UCSD-AML1 (cell line): ENCODE results near the gene EFCC1.

ENCODE experiments used
- DNase-seq: peaks from one replicate; lab custom pipeline; 2025; ENCODE audit not compliant: unreplicated experiment; lab: John Stamatoyannopoulos, UW

The EFCC1 gene

GRCh38 chr3:129014148-129014547 lies 13.0 kb downstream of the EFCC1 start:
- DNase-seq: no peak

DNA sequence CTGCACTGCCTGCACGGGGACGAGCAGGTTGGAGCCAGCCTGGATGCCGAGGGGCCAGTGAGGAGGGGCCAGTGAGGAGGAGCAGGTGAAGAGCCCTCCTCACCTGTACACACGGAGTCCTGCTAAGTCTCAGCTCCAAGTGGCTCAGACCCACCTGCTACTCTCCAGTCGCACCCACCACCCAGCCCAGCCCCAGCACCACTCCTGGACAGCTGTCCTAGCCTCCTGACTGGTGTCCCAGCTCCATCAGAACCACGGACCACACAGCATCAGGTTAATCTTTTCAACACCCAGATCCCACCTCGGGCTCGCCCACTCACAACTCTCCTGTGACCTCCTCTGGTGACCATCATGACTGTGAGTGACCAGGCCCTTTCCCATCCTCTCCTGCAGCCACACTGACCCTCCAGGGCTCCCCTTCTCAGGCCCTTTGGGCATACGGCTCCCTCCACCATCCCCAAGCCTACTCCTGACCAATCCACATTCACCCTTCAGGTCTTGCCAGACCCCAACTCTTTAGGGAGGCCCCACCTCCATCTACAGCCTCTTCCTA lies 13.8 kb downstream of the EFCC1 start:
- no peak for DNase-seq

DNA sequence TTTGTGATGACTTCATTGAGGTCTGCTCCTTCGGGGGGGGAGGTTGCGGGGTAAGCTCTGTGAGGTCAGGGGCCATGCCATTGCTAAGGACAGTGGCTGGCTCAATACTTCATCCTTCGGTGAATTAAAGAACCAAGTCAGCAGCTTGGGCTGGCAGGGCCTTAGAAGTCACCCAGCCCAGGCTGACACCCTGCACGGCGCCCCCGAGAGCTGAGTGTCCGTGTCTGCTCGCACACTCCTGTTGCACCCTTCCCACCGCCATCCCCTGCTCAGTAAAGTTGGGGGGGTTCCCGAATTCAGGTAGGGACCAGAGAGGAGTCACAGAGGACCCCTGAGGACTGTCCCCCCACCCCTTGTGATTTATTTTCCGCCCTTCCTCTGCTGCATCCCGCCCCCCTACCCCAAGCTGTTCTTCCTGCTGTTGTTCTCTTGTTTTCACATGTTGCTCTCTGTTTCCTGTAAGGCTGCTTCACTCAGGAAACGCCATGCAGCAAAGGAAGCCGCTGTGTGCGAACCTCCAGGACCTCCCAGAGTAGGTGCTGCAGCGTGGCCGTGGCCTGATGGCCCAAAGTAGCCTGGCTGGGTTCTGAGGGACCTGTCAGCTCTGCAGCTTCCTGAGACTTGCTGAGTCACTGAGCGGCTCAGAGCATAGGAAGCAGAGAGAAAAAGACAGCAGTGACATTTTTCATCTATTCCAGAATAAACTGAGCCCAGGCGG lies 14.4 kb downstream of the EFCC1 start:
- peak; percentile 87 for DNase-seq

- DNase-seq: peak; percentile 77
These were observed 15.2 kb downstream of the EFCC1 start for GRCh38 chr3:129016356-129016719.

DNA sequence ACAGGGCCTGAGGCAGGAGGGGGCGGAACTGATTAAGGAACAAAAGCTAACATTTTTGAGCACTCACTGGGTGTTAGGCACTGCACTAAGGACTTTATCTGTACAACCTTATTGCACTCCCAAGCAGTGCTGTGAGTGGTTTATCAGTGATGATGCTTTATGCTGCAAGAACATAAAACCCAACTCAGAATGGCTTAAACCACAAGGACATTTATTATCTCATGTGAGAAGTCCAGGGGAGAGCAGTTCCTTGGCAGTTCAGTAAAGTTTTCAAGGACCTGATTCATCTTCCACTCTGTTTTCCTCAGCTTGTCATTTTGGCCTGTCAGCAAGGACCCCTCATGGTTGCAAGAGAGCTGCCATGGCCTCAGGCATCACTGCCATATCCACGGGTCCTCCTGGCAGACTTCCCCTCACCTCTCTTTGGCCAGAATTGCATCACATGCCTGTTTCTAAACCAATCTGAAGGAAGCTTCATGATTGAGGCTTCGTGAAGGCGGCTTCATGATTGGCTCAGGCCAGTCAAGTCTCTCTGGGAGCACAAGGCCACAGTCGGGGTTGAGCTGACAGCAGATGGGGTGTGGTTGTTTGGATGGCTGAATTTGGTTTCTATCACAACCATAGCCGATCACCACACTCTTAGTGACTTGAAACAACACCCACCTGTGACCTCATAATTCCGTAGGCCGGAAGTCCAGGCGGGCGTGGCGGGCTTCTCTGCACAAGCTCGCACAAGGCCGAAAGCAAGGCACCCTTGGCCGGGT lies 15.8 kb downstream of the EFCC1 start:
- DNase-seq: no peak

DNA sequence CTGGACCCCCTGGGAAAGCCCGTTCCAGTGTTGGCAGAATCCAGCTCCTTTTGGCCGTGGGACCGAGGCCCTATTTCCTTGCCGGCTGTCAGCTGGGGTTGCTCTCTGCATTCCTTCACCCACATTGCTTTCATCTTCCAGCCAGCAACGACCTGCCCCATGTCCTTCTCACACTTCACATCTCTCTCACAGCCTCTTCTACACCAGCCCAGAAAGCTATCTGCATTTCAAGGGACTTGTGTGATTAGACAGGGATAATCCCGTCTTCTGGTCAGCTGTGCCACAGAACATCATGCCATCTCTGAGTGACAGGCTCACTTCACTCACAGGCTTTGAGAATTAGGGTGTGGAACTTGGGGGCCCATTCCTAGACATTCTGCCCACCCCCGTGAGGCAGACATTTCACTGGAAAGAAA lies 16.4 kb downstream of the EFCC1 start:
- DNase-seq: no peak

DNA sequence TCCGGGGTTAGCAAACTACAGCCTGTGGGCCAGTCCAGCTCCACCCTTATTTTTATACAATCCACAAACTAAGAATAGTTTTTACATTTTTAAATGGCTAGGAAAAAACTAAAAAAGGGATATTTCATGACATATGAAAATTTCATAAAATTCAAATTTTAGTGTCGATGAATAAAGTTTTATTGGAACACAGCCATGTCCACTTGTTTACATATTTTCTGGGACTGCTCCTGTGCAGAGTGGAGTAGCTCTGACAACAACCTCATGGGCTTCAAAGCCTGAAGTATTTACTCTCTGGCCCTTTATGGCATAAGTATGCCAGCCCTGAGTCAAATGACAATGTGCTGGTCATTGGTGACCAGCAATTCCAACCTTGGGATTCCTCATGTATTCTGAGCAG lies 17.2 kb downstream of the EFCC1 start:
- DNase-seq: no peak

DNA sequence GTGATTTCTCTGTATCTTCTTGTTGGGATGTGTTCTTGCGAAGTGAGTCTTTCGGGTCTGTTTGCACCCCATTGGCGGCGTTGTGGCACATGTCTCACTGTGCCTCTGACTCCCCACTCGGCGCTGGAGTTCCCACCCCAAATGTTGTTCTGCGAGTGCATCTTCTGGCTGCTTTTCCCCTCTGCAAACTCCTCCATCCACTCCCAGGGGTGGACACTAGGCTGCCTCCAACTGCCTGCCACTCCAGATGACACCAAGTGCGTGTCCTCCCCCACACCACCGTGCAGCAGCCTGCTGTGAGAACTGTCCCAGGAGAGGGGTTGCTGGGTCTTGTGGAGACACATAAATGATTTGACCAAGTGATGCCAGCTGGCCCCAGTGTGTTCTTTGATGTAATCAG lies 17.6 kb downstream of the EFCC1 start:
- no peak for DNase-seq

DNA sequence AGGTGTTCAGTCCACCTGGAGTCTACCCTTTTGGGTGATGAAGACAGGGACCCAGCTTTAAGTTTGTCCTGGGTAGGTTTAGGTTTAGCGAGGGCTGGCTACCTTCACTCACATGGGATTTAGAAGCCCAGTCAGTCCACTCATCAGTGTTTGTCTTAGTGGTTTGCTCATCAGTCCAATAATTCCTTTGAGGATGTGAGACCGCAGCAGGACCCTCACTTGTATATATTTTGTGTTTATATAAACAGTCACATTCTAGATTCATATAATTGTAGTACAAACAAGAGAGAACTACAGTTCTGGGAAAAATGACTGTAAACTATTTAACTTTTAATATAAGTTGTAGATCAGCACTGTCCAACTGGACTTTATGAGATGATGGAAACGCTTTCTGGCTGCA lies 18.2 kb downstream of the EFCC1 start:
- no peak for DNase-seq

DNA sequence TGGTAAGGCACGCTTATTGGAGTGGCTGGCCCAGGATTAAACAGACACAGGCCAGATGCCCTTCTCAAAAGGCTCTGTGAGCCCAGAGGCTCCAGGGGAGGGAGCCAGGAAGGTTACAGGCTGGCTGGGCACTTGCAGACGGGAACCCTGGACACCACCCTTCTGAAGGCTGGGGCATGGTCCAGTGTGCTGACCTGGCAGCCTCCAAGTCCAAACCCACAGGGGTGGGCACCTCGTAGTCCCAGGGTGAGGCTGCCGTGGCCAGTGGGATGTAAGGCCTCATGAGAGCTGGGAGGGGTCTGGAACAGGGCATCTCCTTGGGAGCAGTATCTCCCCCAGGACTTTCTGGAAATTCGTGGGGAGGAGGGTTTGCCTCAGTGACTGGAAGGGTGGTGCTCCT lies 19.6 kb downstream of the EFCC1 start:
- DNase-seq: no peak

- no peak for DNase-seq
These were observed 20.0 kb downstream of the EFCC1 start for GRCh38 chr3:129021140-129021551.

DNA sequence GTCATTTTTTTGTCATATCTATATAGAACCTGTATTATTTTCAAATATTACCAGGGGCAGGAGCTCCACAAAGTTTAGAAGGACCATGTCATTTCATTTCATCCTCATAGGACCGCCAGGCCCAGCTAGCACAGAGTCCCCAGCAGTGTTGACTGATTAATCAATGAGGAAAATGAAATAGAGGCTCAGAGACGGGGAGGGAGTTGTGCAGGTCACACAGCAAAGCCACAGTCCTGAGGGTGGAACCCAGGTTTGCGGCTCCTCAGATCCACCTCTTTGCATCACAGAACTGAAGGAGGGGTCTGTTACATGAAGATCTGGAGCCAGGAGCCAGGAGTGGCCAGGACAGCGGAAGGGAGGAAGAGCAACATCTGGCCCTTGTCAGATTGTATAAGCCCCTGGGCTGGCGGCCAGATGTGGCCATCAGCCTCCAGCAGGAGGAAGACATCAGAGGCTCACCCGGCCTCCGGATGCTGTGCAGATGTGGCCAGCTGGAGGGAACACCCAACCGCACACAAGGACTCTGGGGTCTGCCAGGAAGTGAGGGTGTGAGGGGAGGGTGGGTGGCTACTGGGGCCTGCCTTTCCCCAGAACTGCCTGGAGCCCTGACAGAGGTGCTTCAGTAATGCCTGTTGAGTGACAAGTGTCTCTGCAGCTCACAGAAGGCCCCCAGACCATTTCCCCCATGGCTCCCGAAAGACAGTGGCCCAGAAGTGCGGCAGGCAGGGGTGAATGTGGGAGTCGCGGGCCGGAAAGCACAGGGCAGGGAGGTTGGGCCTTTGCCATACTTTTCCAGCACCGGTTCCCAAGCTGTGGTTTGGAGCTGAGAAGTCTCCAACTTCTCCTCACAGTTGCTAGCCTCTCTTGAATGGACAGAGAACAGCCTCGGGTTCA lies 21.3 kb downstream of the EFCC1 start:
- no peak for DNase-seq

DNA sequence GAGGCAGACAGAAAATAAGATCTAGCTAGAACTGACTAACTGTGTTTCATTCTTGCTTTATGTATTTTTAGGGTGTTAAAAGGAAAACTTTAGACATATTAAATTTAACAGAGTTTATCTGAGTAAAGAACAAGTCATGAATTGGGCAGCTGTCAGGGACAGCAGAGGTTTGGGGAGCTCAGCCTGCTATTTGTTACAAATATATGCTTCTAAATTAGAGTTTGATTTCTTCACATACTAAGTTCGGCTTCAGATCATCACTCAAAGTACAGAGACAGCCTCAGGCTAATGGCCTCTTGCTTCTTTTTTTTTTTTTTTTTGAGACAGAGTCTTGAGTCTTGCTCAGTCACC lies 21.9 kb downstream of the EFCC1 start:
- DNase-seq: no peak

GRCh38 chr3:129023909-129024308 lies 22.8 kb downstream of the EFCC1 start:
- no peak for DNase-seq

GRCh38 chr3:129025108-129025507 lies 24.0 kb downstream of the EFCC1 start:
- DNase-seq: no peak

- DNase-seq: no peak
These were observed 24.8 kb downstream of the EFCC1 start for GRCh38 chr3:129025691-129026435.

GRCh38 chr3:129026728-129027543 lies 25.8 kb downstream of the EFCC1 start:
- DNase-seq: no peak

GRCh38 chr3:129027544-129027880 lies 26.4 kb downstream of the EFCC1 start:
- no peak for DNase-seq

DNA sequence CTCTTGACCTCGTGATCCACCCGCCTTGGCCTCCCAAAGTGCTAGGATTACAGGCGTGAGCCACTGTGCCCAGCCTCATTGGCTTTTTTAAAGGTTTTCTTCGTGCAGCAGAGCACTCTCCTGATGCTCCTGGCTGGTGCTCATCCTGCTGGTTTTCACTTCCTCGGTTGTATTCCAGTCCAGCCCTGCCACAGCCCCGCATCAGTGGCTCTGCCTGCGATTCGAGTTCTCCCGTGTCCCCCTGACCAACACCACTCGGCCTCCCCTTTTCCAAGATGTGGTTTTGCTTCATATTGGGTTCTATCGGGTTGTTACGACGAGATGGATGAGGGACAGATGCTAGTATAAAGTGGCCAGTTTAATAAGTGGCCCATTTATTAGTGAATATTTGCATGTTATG lies 27.8 kb downstream of the EFCC1 start:
- DNase-seq: no peak

GRCh38 chr3:129030611-129031010 lies 29.5 kb downstream of the EFCC1 start:
- DNase-seq: no peak
